Fibroblast of lung (primary cell): ENCODE measurements around the gene DNAJB11. TPM values are rescaled to one million over a fixed set of nuclear protein-coding genes. Genes with fewer than 3 reads are reported as not detected.

Source experiments
- DNase-seq, 2 donors: peaks; one replicate each; pipeline versions ENCODE4 v3.0.0 to v3.0.0-alpha.2; 2010; ENCODE audit warnings: low read depth in 2 of 2
- H2AFZ ChIP-seq: 2 replicates; pipeline ENCODE4 v1.5.1; 2012; ENCODE audit warnings: low read length, control low read depth, inconsistent platforms
- H3K27ac ChIP-seq: 2 replicates; pipeline ENCODE4 v1.5.1; 2011; ENCODE audit warnings: low read length, control low read depth; ENCODE audit not compliant: insufficient read depth
- H3K27me3 ChIP-seq: 2 replicates; pipeline ENCODE4 v1.5.1; 2011; ENCODE audit warnings: mild to moderate bottlenecking, low read length; ENCODE audit not compliant: control insufficient read depth, insufficient read depth
- H3K36me3 ChIP-seq: 2 replicates; pipeline ENCODE4 v1.5.1; 2011; ENCODE audit warnings: low read length; ENCODE audit not compliant: control insufficient read depth, insufficient read depth
- H3K4me1 ChIP-seq: 2 replicates; pipeline ENCODE4 v1.5.1; 2011; ENCODE audit warnings: low read length; ENCODE audit not compliant: control insufficient read depth, insufficient read depth; ENCODE audit errors: extremely low read depth
- H3K4me2 ChIP-seq: 2 replicates; pipeline ENCODE4 v1.5.1; 2011; ENCODE audit warnings: low read length, control low read depth; ENCODE audit not compliant: insufficient read depth; ENCODE audit errors: extremely low read depth
- H3K4me3 ChIP-seq, 4 experiments: fragments of 200-600 bp in 1 of 4; sonication (generic) in 1 of 4; replicated peaks in 1 of 4; 2 replicates each; pipeline ENCODE4 v1.5.1; 2011 to 2016; ENCODE audit warnings: low read length in 4 of 4, low read depth in 3 of 4, mild to moderate bottlenecking in 3 of 4, control low read depth in 2 of 4, inconsistent platforms in 1 of 4, mixed read lengths in 1 of 4; ENCODE audit not compliant: insufficient read depth in 1 of 4; ENCODE audit errors: control extremely low read depth in 1 of 4
- H3K79me2 ChIP-seq: 2 replicates; pipeline ENCODE4 v1.5.1; 2012; ENCODE audit warnings: mild to moderate bottlenecking, low read length, inconsistent platforms; ENCODE audit not compliant: control insufficient read depth, insufficient read depth
- H3K9ac ChIP-seq: 2 replicates; pipeline ENCODE4 v1.5.1; 2011; ENCODE audit warnings: mild to moderate bottlenecking, low read length, control low read depth; ENCODE audit not compliant: insufficient read depth
- H3K9me3 ChIP-seq: 2 replicates; pipeline ENCODE4 v1.5.1; 2012; ENCODE audit warnings: low read depth, low read length; ENCODE audit not compliant: control insufficient read depth, insufficient read depth
- H4K20me1 ChIP-seq: 2 replicates; pipeline ENCODE4 v1.5.1; 2011; ENCODE audit warnings: low read length; ENCODE audit not compliant: control insufficient read depth, insufficient read depth; ENCODE audit errors: extremely low read depth
- CTCF ChIP-seq, 2 donors: IDR thresholded peaks in 1 of 2; conservative IDR thresholded peaks in 1 of 2; 1 replicate in 1 of 2; 2 replicates in 1 of 2; pipeline ENCODE4 v1.5.1; 2011 to 2012; ENCODE audit warnings: low read length in 2 of 2, control low read depth in 1 of 2, inconsistent platforms in 1 of 2, low read depth in 1 of 2, mild to moderate bottlenecking in 1 of 2
- EZH2 ChIP-seq: IDR thresholded peaks from 2 replicates; pipeline ENCODE4 v1.5.1; 2012; ENCODE audit warnings: low read length, control low read depth, mild to moderate bottlenecking; ENCODE audit errors: missing control alignments
- polyA plus RNA-seq, 2 donors: library from polyadenylated mRNA; depleted of rRNA in 1 of 2; stranded (reverse) in 1 of 2; unstranded in 1 of 2; fragments of >200 nt; gene quantifications; 2 replicates each; pipeline ENCODE4 v1.2.1, GENCODE V29; 2011 to 2012; ENCODE audit warnings: missing spikeins in 1 of 2
- total RNA-seq: library from RNA; depleted of rRNA; stranded (reverse); fragments of >200 nt; gene quantifications from 2 replicates; pipeline ENCODE4 v1.2.1, GENCODE V29; 2014

Gene DNAJB11
- total and polyA plus RNA-seq, 2 donors (not counting 1 experiment from before 2014, with no cell fraction given), result 37.5 to 59.1 TPM

GRCh38 chr3:186544281-186544680, 26.2 kb upstream of the DNAJB11 start, which contains the start of gene CRYGS:
Gene CRYGS, minus strand, starts transcription at chr3:186544380. Its CDS starts 54 bp downstream, at chr3:186544326.
- Histone ChIP-seq H3K4me1 (peaks cover 2% of the 10 kb centered on the region), H3K27me3 (no peaks in the 10 kb centered on the region), H3K4me2 (no peak within 1 kb of the TSS), H3K79me2 (no peaks in the 10 kb centered on the region), H4K20me1 (no peaks in the 10 kb centered on the region), H2AFZ (no peak within 1 kb of the TSS), H3K9ac (no peak within 1 kb of the TSS), H3K9me3 (no peaks in the 10 kb centered on the region), H3K36me3 (no peaks in the 10 kb centered on the region), H3K27ac (no peak within 1 kb of the TSS), H3K4me3 (no peak within 1 kb of the TSS)
- peak in 1 of 2 donors; percentile 9 for DNase-seq
- no peak for TF ChIP-seq CTCF (conservative IDR thresholded peaks at IDR 0.05 in 1 of 2, IDR thresholded peaks at IDR 0.05 in 1 of 2; ENCODE audit: low read depth in 1 of 2, low read length in 2 of 2)
- no peak for TF ChIP-seq EZH2

GRCh38 chr3:186549497-186549896, 21.0 kb upstream of the DNAJB11 start:
- H3K27me3 ChIP-seq, result no peaks in the 10 kb centered on the region
- no peak overlapping the region for H3K4me3 ChIP-seq
- H3K4me1 ChIP-seq, result no peaks in the 10 kb centered on the region
- H3K9me3 ChIP-seq, result no peaks in the 10 kb centered on the region
- no peak for DNase-seq
- no peaks in the 10 kb centered on the region for H3K36me3 ChIP-seq
- H3K79me2 ChIP-seq, result no peaks in the 10 kb centered on the region
- H3K27ac ChIP-seq, result no peak overlapping the region
- H2AFZ ChIP-seq, result no peak overlapping the region
- TF ChIP-seq CTCF (conservative IDR thresholded peaks at IDR 0.05 in 1 of 2, IDR thresholded peaks at IDR 0.05 in 1 of 2; ENCODE audit: low read depth in 1 of 2, low read length in 2 of 2) (no peak), EZH2 (no peak)
- H3K4me2 ChIP-seq, result no peak overlapping the region
- H3K9ac ChIP-seq, result no peak overlapping the region
- H4K20me1 ChIP-seq, result no peaks in the 10 kb centered on the region

GRCh38 chr3:186551387-186551786, 19.1 kb upstream of the DNAJB11 start:
- DNase-seq, result no peak
- Histone ChIP-seq H3K27ac (no peak overlapping the region), H3K4me2 (no peak overlapping the region), H3K4me1 (no peaks in the 10 kb centered on the region), H3K9me3 (no peaks in the 10 kb centered on the region), H3K9ac (no peak overlapping the region), H3K79me2 (no peaks in the 10 kb centered on the region), H3K27me3 (no peaks in the 10 kb centered on the region), H4K20me1 (no peaks in the 10 kb centered on the region), H2AFZ (no peak overlapping the region), H3K4me3 (no peak overlapping the region), H3K36me3 (peaks cover 2% of the 10 kb centered on the region)
- no peak for TF ChIP-seq EZH2
- TF ChIP-seq CTCF (conservative IDR thresholded peaks at IDR 0.05 in 1 of 2, IDR thresholded peaks at IDR 0.05 in 1 of 2; ENCODE audit: low read depth in 1 of 2, low read length in 2 of 2), result no peak
